NOMO-1 treated with DMSO at 0.1 percent for 48 hours (cell line): ENCODE data around the gene MAN1A1.
"Not testable (repeated sequence)": the region's sequence is repeated elsewhere in the genome, so short reads cannot be mapped to it uniquely, and the experiment has no call there.

Experiments used
- DNase-seq: peaks from one replicate; lab custom pipeline; 2025; ENCODE audit not compliant: unreplicated experiment; lab: John Stamatoyannopoulos, UW

The MAN1A1 gene

GRCh38 chr6:119307056-119307455 is 42.5 kb downstream of the MAN1A1 start:
- no peak for DNase-seq

GRCh38 chr6:119306396-119306968 is 43.1 kb downstream of the MAN1A1 start:
- no peak for DNase-seq

- DNase-seq: no peak
Measured at GRCh38 chr6:119303164-119303887, 46.2 kb downstream of the MAN1A1 start.

- no peak for DNase-seq
Measured at GRCh38 chr6:119301429-119301828, 48.1 kb downstream of the MAN1A1 start.

GRCh38 chr6:119299694-119300093 is 49.9 kb downstream of the MAN1A1 start:
- DNase-seq: no peak

- no peak for DNase-seq
Measured at GRCh38 chr6:119297049-119297448, 52.5 kb downstream of the MAN1A1 start.

GRCh38 chr6:119296036-119297035 is 53.2 kb downstream of the MAN1A1 start:
- DNase-seq: no peak

GRCh38 chr6:119294984-119295383 is 54.6 kb downstream of the MAN1A1 start:
- no peak for DNase-seq

- not testable (repeated sequence) for DNase-seq
Measured at GRCh38 chr6:119291060-119291459, 58.5 kb downstream of the MAN1A1 start.

GRCh38 chr6:119290306-119290705 is 59.3 kb downstream of the MAN1A1 start:
- no peak for DNase-seq

- no peak for DNase-seq
Measured at GRCh38 chr6:119289651-119290050, 59.9 kb downstream of the MAN1A1 start.

- no peak for DNase-seq
Measured at GRCh38 chr6:119285908-119286625, 63.5 kb downstream of the MAN1A1 start.

- DNase-seq: peak; percentile 1
Measured at GRCh38 chr6:119284861-119285521, 64.6 kb downstream of the MAN1A1 start.

- no peak for DNase-seq
Measured at GRCh38 chr6:119283979-119284545, 65.5 kb downstream of the MAN1A1 start.

GRCh38 chr6:119283214-119283613 is 66.3 kb downstream of the MAN1A1 start:
- DNase-seq: no peak

- DNase-seq: no peak
Measured at GRCh38 chr6:119280668-119281067, 68.9 kb downstream of the MAN1A1 start.

- no peak for DNase-seq
Measured at GRCh38 chr6:119280080-119280479, 69.5 kb downstream of the MAN1A1 start.

GRCh38 chr6:119278625-119279024 is 70.9 kb downstream of the MAN1A1 start:
- DNase-seq: no peak

- DNase-seq: no peak
Measured at GRCh38 chr6:119277052-119277451, 72.5 kb downstream of the MAN1A1 start.

- no peak for DNase-seq
Measured at GRCh38 chr6:119276211-119276610, 73.3 kb downstream of the MAN1A1 start.
